ENCODE data around the gene CNTN4.

CNTN4 gene

DNA sequence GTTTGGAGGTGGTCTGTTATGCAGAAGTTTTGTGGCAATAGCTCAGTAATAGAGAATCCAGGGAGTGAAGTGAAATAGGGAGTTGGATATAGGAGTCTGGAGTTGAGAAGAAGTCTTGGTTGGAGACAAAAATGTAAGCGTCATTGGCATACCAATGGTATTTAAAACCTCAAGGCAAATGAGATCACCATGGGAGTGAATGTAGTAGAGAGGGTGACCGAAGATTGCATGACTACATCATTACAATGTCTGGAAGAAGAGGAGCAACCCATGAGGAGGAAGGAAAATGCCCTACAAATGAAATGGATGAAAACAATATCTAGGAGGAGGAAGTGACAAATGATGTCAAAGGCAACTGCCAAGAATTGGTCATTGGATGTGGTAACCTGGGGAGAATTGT lies 54.4 kb downstream of the CNTN4 start:
- no peak for DNase-seq

DNA sequence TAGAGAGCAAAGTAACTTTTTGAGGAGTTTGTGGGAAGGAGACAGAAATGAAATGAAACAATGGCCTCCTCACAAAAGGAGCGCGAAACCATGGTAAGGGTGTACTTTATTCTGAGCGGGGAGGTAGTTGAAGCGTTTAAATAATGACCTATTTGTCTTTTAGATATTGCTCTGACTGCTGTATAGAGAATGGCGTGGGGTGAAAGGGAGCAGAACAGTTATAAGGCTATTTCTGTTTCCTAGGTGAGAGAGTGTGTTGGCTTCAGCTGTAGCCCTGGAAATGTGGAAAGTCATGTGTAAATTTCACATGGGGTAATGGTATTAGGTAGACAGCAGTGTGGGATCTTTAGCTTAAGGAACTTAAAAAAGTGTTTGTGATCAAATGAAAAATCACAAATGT lies 54.9 kb downstream of the CNTN4 start:
- DNase-seq, result no peak

DNA sequence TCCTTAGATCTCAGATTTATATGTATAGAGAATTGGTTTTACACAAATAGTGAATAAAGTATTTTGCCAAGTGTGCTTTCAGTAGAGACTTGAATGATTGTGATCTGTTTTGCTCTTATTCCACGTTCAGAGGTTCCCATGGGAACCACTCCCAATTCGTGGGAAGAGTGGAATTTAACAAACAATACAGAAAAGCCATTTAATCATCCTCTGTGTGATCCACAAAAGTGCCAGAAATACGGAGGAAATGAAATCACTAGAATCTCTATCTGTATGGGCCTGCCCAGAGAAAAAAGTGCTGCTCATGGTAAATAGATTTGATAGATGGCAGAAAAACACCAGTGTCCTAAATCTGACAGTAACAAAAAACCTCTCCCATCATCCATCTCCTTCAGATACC lies 56.0 kb downstream of the CNTN4 start:
- peak; percentile 11 for DNase-seq

DNA sequence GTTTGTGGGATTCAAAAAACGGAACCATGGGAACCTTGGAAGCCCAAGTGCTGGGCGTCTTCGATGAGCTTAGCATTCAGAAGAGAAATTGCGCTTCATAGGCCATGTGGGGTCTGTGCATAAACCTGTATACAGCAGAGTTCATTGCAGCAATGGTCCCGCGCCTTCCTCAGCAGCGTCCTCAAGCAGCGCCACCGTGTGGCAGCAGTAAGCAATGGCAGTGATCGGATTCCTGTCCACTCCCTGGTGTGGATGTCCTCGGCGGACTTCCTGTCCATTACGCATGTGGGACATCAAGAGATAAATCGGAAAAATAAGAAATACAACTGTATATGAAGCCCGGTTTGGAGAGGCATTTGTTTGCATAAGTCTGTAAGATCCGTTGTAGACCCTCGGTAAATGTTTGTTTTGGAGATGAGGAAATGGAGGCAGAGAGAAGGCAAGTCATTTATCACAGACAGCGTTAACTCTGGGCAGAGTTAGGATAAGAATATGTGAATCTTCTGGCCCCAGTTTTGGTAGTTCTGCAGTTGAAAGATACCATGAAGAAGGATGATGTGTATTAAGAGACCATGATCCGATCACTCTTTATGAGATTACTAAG lies 57.7 kb downstream of the CNTN4 start:
- DNase-seq, result peak; percentile 9

GRCh38 chr3:2158828-2159227 lies 60.2 kb downstream of the CNTN4 start:
- DNase-seq, result no peak

- DNase-seq, result no peak
These were observed 67.9 kb downstream of the CNTN4 start for GRCh38 chr3:2166552-2166951.

DNA sequence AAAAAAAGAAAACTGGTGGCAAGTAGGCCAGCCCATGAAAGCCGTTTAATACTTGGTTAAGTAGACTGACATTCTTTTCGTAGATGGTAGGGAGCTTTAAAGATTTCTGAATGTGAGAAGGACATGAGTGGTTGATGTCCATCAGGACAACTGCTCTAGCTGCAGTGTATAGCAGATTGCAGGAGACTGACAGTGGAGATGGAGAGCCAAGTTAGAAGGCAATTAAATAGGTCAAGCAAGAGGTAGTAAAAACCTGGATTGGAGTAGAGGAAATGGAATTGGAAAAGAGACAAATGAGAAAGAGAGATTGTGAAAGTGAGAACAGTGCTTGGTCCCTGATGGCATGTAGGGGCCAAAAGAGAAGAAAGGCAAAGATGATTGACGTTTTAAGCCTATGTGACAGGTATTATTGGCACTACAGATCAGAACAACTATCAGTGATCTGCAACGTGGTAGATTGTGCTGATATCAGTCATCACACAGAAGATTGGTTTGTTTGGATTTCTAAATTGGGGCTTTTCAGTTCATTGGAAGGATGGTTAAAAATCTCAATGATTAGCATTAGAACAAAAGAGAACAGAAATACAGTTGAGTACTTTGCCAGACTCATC lies 74.0 kb downstream of the CNTN4 start:
- no peak for DNase-seq

DNA sequence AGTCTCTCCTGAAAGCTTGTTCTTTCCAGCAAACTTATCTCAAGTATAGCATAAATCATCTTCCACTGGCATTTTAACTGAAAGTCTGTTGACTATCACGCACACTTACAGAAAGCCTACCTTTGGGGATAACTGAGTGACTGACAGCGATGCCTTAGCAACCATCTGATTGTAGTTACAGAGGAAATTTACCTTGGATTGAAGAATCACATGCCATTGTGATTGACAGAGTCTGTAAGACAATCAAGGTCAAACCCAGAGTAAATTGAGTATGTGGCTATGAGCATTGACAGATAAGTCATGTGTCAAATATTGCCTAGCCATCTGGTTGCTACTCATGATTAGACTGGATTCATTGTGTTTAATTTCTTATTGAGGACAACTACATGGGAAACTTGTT lies 82.0 kb downstream of the CNTN4 start:
- DNase-seq, result no peak

DNA sequence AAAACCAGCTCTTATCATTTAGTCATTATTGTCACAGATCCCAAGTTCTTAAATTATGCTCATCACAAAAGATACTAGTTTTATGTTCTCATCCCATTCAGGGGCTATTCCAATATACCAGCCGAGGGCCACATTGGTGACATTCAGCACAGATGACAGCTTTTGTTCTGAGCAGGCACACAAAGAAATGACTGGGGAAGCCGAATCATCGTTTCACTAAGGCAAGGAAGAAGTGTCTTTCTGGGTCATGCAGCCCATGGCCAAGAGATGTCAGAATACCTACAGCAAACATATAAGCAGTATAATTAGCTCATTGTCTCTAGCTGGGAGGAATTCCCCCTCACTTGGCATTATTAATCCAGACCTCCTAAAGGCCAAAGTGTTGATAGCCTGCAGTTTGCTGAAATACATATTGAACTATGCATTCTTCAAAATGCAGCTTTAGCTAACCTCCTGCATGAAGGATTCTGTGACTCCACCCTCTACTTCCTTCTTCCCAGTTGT lies 100.2 kb downstream of the CNTN4 start:
- no peak for DNase-seq

DNA sequence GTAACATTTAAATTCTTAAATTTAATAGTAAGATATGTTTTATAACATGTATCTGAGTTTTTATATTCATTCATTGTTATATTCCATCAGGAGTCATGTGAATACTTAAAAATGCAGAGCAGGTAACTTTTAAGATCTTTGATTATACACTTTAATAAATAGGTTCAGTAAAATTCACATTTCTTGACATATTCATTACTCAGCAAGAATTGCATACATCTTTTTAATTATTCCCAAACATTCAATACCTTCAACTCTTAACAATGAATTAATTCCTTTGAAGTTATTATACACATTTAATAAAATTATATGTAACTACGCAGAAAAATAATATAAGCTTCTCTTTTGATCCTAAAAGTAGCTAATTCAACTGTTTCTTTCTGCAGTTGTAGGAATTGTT lies 105.4 kb downstream of the CNTN4 start:
- DNase-seq, result no peak

- no peak for DNase-seq
These were observed 107.0 kb downstream of the CNTN4 start for GRCh38 chr3:2205692-2206091.

DNA sequence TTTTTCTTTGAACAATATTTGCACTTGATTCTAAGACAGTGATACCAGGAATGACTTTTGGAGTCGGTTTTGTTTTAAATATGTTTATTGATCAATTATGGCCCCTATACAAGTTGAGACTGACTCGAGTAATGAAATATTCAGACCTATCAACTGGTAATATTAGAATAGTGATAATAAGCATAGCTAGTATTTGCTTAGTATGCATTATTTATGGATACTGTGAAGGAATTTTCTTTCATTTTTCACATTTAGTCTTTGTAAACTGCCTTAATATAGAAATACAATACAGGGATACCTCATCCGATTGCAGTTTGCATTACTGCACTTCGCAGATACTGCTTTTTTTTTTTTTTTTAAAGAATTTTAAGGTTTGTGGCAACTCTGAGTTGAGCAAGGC lies 107.9 kb downstream of the CNTN4 start:
- DNase-seq, result no peak

DNA sequence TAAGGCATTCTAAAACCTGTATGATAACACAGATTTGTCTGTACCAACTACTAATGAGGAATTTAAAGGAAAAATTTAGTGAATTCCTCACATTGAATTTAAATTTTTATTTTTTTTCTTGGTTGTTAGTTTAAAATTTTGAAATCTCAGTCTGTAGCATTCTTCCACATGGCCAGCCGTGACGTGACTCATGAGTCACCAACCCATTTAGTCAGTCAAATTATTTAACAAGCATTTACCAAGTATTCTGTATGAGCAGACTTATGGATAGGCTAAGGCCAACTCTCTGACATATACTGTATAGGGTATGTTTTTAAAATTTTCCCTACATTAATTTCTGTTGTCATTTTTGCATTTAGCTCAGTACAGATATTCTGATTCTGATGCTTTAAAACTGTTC lies 112.9 kb downstream of the CNTN4 start:
- DNase-seq, result peak; percentile 15

GRCh38 chr3:2212206-2212605 lies 113.5 kb downstream of the CNTN4 start:
- DNase-seq, result no peak

DNA sequence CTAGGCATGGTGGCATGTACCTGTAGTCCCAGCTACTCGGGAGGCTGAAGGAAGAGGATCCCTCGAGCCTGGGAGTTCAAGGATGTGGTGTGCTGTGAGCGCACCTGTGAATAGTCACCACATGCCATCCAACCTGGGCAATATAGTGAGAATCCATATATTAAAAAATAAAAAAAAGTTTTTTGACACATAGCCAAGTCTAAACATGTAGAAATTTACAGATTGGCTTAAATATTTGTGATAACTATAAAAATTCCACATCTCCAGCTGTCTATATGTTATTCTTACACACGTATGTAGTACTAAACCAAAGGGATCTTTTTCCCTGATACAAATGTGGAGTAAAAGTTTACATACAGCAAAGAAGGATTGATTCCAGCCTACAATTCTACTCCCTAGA lies 119.7 kb downstream of the CNTN4 start:
- no peak for DNase-seq

- DNase-seq, result no peak
These were observed 120.2 kb downstream of the CNTN4 start for GRCh38 chr3:2218816-2219215.

- no peak for DNase-seq
These were observed 137.5 kb downstream of the CNTN4 start for GRCh38 chr3:2236203-2236602.

DNA sequence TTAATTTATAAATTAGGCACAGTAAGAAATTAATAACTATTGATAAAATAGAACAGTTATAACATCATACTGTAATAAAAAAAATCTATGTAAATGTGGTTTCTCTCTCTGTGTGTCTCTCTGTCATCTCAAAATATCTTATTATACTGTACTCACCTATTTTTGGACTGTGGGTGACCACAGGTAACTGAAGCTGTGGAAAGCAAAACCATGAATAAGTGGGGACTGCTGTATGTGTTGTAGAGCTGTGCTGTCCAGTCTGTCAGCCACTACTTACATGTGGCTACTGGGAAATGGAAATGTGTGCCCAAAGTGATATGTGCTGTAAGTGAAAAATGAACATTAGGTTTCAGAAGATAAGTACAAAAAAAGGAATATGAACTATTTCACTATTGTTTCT lies 145.5 kb downstream of the CNTN4 start:
- no peak for DNase-seq

GRCh38 chr3:2246873-2247648 lies 148.4 kb downstream of the CNTN4 start:
- DNase-seq, result no peak

- DNase-seq, result no peak
These were observed 149.2 kb downstream of the CNTN4 start for GRCh38 chr3:2247831-2248230.

GRCh38 chr3:2250783-2251182 lies 152.1 kb downstream of the CNTN4 start:
- DNase-seq, result no peak

GRCh38 chr3:2261747-2262146 lies 163.1 kb downstream of the CNTN4 start:
- no peak for DNase-seq

DNA sequence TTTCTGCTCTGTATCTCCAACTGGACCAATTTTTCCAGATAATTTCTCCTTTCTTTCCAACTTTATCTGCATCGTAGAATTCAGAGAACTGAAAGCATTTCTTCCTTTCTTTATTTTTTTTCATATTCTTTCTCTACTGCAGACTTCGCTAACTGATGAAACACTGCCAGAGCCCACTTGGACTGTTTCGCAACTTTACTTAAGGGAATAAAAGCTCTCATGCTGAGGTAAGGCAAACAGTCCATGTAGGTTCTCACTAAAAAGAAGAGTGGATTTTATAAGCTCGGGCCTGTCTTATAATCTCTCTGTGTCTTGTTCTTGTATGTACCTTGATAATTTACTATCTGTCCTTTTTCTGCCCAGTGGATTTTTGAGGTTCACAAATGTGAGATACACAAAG lies 163.5 kb downstream of the CNTN4 start:
- DNase-seq, result no peak

DNA sequence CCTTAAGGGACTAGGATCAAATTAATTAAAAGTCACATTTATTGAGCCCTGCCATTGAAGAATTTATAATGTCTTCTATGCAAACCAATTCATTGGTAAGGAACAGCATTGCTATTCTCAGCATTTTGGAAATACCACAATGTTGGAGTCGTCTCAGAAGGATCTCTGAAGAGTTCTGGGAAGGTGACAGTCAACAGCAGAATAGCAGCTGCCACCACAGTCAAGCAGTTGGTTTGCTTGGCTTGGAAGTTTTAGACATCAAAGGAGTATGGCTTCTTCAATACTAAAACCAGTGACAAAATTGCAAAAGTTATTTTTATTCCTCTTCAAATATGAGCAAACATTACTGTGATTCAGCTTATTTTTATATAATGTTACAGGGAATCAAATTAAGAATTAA lies 167.9 kb downstream of the CNTN4 start:
- DNase-seq, result no peak

Measured in fibroblast of skin of abdomen (primary cell).